ENCODE measurements around the gene TNS3. TPM values are rescaled to one million over a fixed set of nuclear protein-coding genes. Genes with fewer than 3 reads are reported as not detected.

Gene TNS3
- total and polyA plus RNA-seq, 9 of the 15 experiments (the other 6 are each of a cell fraction or from before 2014, with no cell fraction given): 0.20 TPM; not detected in 8

- H2AFZ ChIP-seq (ENCODE audit: low read depth, low read length): no peak overlapping the region
- H3K9me1 ChIP-seq (ENCODE audit: control insufficient read depth, insufficient read depth, low read length): no peaks in the 10 kb centered on the region
- no peak overlapping the region for H3K4me2 ChIP-seq (ENCODE audit: insufficient read depth, low read length)
- H3K27me3 ChIP-seq (ENCODE audit: control insufficient read depth in 2 of 2, insufficient read depth in 2 of 2, low read length in 2 of 2): peaks cover 0 to 11% of the 10 kb centered on the region in 2 experiments; a peak in 2 of 5 replicates
- H3K4me1 ChIP-seq (replicated peaks in 1 of 2; ENCODE audit: control insufficient read depth in 2 of 2, insufficient read depth in 2 of 2, low read length in 2 of 2): peaks cover 0 to 2% of the 10 kb centered on the region in 2 experiments; a peak in 1 of 5 replicates
- no peaks in the 10 kb centered on the region for H4K20me1 ChIP-seq (replicated peaks; ENCODE audit: control insufficient read depth, insufficient read depth, low read length)
- DNase-seq (ENCODE audit: extremely low read depth in 1 of 4, low spot score in 3 of 4) (no peak), FAIRE-seq (no peak), ATAC-seq (no peak)
- intact Hi-C loops (cut with micrococcal nuclease) (no loop called here), in situ Hi-C loops (cut with MboI) (no loop called here)
- no peak overlapping the region for H3K27ac ChIP-seq (ENCODE audit: extremely low read depth, low read depth, low read length)
- H3K36me3 ChIP-seq (ENCODE audit: control insufficient read depth, insufficient read depth, low read length): no peaks in the 10 kb centered on the region
- TF ChIP-seq MEIS2 (IDR thresholded peaks at IDR 0.05; ENCODE audit: partially characterized antibody) (no peak), TAF7 (tag; IDR thresholded peaks at IDR 0.05) (no peak), GATAD2A (IDR thresholded peaks at IDR 0.05) (no peak), SRSF3 (IDR thresholded peaks at IDR 0.05; ENCODE audit: insufficient read depth, low read length) (no peak), E2F3 (CRISPR knock-in tag; IDR thresholded peaks at IDR 0.05) (no peak), FIP1L1 (IDR thresholded peaks at IDR 0.05; ENCODE audit: low read depth, low read length, poor library complexity, severe bottlenecking) (no peak), EZH2 (IDR thresholded peaks at IDR 0.05; ENCODE audit: borderline replicate concordance, low read depth, low read length) (no peak), ZNF717 (CRISPR knock-in tag; IDR thresholded peaks at IDR 0.05) (no peak), HNRNPK (IDR thresholded peaks at IDR 0.05; ENCODE audit: low read depth, low read length, poor library complexity, severe bottlenecking) (no peak), ZNF431 (CRISPR knock-in tag; IDR thresholded peaks at IDR 0.05) (no peak), ZNF778 (CRISPR knock-in tag; IDR thresholded peaks at IDR 0.05) (no peak), TFAM (CRISPR knock-in tag; conservative IDR thresholded peaks at IDR 0.05) (no peak)
- TF ChIP-seq, protein P1, sequence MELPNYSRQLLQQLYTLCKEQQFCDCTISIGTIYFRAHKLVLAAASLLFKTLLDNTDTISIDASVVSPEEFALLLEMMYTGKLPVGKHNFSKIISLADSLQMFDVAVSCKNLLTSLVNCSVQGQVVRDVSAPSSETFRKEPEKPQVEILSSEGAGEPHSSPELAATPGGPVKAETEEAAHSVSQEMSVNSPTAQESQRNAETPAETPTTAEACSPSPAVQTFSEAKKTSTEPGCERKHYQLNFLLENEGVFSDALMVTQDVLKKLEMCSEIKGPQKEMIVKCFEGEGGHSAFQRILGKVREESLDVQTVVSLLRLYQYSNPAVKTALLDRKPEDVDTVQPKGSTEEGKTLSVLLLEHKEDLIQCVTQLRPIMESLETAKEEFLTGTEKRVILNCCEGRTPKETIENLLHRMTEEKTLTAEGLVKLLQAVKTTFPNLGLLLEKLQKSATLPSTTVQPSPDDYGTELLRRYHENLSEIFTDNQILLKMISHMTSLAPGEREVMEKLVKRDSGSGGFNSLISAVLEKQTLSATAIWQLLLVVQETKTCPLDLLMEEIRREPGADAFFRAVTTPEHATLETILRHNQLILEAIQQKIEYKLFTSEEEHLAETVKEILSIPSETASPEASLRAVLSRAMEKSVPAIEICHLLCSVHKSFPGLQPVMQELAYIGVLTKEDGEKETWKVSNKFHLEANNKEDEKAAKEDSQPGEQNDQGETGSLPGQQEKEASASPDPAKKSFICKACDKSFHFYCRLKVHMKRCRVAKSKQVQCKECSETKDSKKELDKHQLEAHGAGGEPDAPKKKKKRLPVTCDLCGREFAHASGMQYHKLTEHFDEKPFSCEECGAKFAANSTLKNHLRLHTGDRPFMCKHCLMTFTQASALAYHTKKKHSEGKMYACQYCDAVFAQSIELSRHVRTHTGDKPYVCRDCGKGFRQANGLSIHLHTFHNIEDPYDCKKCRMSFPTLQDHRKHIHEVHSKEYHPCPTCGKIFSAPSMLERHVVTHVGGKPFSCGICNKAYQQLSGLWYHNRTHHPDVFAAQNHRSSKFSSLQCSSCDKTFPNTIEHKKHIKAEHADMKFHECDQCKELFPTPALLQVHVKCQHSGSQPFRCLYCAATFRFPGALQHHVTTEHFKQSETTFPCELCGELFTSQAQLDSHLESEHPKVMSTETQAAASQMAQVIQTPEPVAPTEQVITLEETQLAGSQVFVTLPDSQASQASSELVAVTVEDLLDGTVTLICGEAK (IDR thresholded peaks at IDR 0.05): no peak
- TF ChIP-seq, protein P1 (CRISPR knock-in tag; IDR thresholded peaks at IDR 0.05): no peak
- WGBS (ENCODE audit: insufficient coverage, low coverage, missing lambda C conversion rate): 0% methylated on average over 2 of the region's 2 CpGs
- no peak overlapping the region for H3K4me3 ChIP-seq
- H3K9me3 ChIP-seq (replicated peaks; ENCODE audit: control insufficient read depth, insufficient read depth, low read depth, low read length): no peaks in the 10 kb centered on the region
- ChIA-PET POLR2A (no interaction called here), CTCF (ENCODE audit: low intra/inter-chr PET ratio) (no interaction called here)
- no peaks in the 10 kb centered on the region for H3K79me2 ChIP-seq (ENCODE audit: control insufficient read depth, insufficient read depth, low read length)
- BruUV-seq (replicated peaks): no TSS peak
- no peak overlapping the region for H3K9ac ChIP-seq (ENCODE audit: insufficient read depth in 1 of 2, low read depth in 2 of 2, low read length in 2 of 2)
These were observed 291.0 kb downstream of the TNS3 start for GRCh38 chr7:47290867-47291266.
